Hippocampal formation (tissue), 2 donors: Measurements from ENCODE around the gene LRP2BP.
"Not testable (repeated sequence)": the region's sequence is repeated elsewhere in the genome, so short reads cannot be mapped to it uniquely, and the experiment has no call there.

Source experiments
- DNase-seq, 2 donors: peaks; one replicate each; lab custom pipeline; 2025; lab: John Stamatoyannopoulos, UW

LRP2BP gene

DNA sequence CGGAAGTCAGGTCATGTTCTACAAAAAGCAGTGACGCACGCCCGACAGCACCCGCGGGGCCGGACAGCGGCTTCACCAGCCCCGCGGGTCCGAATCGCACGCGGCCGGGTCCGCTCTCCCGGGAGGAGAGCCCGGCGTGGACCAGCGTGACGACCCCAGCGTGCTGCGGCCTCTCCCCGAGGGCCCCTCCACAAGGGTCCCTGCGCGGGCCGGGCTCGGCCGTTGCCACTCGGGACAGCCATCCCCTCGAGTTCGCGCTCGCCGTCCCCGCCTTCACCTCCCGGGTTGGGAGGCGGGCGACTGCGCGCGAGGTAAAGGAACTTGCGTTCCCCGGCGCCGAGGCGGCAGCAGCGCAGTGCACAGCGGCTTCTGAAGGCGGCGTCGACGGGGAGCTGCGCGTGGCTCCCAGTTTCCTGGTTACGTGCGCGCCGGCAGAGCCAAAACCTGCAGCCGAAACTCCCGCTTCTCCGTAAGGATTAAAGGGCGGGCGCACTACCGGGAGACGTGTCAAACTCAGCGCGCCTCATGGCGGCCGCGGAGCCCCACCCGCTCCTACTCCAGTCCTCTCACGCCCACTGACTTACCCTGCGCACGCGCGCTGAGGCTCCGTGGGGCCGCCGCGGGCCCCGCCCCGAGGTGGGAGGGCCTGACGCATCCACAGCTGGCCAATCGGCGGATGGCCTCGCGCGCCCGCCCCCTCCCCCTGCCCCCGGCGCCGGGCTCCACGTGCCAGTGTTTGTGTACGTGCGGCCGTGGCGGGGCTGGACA lies 416 bp upstream of the LRP2BP start:
- DNase-seq: peak; percentile 95 to 97

DNA sequence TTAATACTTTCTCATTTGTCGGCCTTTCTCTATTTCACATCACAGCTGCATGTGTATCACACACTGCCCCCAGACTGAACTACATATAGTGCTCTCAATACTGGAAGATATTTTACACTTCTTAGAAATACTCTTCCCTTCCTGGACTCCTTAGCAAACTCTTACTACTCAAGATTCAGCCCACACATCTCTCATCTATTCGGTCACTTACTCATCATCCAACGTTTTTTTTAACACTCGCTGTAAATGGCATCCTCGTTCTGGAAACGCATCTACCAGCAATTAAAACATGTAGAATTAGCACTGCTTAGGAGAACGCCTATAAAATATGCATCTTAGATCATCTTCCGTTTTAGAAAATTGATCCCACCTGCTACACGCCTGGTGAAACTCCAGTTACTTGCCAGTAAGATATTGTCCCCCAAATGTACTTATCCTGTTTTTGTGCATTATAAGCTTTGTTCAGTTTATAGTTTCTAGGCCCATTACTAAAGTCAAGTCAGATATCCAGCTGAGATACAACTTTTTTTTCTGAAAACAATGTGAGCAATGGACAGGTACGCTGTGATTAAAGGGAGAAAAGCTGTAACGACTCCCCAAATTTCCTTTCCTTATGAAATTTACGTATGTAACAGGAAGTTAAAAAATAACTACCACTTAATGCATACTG lies 1.0 kb downstream of the LRP2BP start:
- peak in 1 of 2 donors; percentile 38 for DNase-seq

DNA sequence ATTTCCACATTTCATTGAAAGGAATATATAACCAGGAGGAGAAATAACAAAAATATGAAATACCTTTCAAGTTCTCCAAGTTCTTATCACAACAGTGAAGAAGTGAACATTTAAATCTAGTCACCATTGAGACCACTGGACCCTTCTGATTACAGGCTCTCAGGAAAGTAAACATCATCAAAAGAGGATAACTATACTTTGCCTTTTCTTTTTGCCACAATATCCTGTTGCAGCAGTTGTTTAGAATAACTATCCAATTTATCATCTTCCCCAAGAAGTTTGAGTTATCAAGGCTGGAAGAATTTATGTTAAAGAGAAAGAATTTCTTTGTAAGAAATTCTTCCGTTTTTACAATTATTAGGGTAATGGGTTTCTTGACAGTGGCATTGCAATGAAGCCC lies 3.6 kb downstream of the LRP2BP start:
- no peak for DNase-seq

DNA sequence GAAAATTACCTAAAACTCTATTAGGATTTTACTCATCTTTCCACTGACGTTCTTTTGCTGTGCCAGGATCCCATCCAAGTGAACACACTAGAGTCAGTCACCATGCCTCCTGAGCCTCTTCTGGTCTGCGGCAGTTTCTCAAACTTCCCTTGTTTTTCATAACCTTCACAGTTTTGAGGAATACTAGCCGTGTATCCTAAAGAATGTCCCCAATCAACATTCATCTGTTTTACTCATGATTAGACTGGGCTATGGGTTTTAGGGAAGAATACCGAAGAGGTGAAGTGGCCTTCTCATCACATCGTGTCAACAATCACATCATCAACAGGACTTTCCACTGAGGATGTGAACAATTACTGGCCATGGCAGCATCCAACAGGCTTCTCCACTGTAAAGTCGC lies 4.8 kb downstream of the LRP2BP start:
- no peak for DNase-seq

DNA sequence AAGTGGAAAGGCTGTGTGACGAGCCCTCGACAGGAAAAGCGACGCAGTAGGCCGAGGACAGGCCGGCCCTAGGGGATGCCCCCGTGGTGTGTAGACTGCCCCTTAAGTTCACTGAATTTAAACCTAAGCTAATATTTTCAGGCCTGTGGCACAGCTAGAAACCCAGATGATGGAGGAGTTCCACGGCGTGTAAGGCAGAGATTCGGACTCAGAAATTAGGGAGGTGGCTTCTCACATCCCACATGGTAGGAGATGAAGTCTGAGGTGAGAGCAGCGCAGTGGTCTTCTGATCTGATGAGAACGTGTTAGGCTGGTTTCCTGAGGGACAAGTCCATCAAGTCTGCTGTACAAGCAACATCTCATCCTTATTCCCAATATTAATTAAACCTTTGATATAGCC lies 7.8 kb downstream of the LRP2BP start:
- DNase-seq: no peak

DNA sequence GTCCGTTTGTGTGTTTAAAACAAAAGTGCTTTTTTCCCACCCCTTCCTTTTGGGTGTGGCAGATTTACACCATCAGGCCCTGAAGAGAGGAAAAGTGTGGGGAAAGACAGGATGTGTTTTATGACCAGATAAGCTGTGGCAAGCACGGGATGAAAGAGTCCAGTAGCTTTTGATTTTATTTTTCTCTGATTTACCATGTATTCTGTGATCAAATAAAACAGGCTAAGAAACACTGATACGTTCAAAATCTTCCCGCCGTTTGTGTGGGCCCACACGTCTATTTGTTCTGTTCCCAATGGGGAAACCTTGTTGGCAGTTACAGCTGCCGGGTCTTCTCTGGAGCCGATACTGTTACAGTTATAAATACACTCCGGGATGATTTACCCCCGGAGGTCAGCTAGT lies 10.8 kb downstream of the LRP2BP start:
- no peak for DNase-seq

DNA sequence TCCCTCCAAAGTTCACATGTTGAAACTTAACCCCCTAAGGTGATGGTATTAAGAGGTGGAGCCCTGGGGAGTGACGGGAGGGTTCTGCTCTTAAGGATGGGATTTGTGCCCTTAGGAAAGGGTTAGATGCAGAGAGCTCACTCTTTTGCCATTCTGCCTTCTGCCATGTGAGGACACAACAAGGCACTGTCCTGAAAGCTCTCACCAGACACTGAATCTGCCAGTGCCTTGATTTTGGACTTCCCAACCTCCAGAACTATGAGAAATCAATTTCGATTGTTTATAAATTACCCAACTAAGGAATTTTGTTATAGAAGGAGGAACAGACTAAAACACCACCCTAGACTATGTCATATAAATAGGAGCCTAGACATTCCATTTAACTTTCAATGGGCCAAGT lies 11.7 kb downstream of the LRP2BP start:
- DNase-seq: no peak

DNA sequence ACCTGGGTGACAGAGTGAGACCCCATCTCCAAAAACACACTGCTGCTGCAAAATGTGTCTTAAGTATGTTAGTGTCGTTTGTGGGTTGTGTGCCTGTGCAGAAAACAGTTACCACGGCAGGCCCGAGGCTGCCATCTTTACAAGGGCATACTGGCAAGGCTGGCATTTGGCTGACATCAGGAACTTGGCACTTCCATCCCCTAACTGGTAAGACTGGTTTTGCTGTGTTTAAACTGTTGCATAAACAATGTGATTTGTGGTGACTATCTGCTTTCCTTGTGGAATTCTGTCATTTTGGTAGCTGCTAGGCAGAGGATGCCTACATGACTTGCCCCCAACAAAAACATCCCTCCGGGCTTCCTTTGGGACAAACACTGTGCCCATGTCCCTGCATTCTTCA lies 12.3 kb downstream of the LRP2BP start:
- DNase-seq: no peak

DNA sequence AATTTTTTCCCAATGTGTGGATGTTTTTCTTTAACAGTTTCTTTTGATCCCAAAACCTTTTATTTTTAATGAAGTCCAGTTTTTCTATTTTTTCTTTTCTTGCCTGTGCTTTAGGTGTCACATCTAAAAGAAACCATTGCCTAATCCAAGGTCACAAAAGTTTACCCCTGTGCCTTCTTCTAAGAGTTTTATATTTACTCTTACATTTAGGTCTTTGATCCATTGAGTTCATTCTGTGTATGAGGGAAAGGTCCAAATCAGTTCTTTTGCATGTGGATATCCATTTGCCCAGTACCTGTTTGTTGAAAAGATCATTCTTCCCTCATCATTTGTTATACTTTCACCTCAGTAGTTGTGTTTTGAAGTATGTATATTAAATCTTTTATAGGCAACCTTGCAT lies 13.0 kb downstream of the LRP2BP start:
- no peak for DNase-seq

DNA sequence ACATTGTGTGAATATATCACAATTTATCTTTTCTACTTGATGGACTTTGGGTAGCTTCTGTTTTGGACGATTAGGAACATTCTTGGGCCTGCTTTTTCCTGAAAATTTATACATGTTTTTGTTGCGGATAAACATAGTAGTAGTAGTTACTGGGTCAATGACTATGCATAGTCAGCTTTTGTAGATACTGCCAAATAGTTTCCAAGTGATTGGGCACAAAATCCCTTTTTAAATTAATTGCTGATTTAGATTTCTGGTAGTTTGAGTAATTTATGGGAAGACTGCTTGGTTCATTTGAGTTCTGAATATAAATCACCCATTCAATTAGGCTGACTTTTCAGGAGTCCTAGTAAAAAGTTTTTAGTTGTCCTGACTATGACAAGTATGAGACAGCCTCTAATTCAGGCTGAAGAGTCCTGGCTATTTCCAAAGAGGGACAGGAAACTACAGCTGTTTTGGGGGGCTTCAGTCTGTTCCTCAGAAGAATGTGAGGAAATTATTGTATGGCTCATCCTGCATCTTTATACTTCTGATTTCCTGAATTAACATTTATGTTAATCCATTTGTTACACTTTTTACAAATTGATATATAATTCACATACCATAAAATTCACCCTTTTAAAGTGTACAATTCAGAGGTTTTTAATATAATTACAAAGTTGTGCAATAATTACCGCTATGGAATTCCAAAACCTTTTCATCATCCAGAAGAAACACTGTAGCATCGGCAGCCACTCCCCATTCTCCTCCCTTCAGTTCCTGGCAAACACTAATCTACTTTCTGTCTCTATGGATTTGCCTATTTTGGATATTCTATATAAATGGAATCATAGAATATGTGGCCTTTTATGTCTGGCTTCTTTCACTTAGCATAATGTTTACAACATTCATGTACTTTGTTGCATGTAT lies 14.2 kb downstream of the LRP2BP start:
- no peak for DNase-seq

DNA sequence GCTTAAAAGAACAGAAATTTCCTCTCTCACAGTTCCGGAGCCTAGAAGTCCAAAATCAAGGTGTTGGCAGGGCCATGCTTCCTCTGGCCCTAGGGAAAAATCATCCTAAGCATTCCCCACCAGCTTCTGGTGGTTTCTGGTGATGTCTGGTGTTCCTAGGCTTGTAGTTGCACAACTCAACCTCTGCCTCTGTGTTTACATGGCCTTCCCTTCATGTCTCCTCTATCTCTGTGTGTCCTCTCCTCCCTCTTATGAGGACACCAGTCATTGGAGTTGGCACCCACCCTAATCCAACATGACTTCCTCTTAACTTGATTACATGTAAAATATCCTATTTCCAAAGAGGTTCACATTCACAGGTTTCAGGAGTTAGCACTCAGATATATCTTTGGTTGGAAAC lies 15.4 kb downstream of the LRP2BP start:
- DNase-seq: no peak

DNA sequence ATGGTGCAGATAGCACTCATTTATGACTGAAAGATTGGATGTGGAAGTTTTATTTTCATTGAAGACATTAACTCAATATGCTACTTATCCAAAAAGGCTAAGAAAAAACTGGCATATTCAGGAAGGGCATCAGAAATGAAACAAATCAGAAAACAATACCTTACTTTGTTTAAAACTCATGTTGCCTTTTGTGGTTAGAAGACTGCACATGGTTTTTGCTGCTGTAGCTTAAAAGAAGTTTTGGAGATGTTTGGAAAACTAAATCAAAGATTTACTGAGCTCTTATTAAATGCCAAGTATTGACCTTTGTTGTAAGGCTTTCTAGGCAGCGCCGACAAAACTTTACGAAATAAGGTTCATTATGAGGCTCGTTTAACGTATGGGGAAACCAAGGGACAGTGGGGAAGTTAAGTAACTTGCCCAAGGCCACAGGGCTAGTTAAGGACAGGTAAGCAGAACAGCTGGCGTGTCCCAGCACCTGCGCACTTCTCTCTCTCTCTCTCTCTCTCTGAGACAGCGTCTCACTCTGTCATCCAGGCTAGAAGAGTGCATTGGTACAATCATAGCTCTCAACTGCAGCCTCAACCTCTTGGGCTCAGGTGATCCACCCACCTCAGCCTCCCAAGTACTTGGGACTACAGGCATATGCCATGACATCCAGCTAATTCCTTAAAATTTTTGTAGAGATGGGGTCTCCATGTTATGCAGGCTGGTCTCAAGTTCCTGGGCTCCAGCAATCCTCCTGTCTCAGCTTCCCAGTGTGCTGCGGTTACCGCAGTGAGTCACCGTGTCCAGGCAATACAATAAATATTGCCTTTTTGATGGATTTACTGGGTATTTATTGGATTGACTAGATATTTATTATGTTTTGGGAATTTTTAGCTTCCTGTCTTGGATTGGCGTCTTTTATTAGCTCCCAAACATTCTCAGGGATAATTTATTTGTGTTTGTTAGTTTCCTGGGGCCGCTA lies 16.1 kb downstream of the LRP2BP start:
- no peak for DNase-seq

DNA sequence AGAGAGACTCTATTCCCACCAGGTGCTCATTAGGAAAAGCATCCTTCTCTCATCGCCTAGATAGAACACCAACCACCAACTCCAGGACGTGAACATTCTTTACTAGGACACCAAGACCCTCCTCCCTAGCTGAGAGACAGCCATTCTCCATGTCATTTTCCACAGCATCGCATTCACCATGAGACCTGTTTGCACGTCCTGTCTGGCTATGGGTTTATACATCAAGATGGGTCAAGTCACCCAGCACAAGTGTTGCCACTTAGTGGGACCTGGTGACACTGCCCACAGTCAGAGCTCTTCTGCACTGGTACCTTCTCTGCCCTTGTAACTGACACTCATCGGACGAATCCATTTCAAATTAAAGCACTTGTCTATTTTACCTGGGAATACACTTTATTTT lies 17.5 kb downstream of the LRP2BP start:
- no peak for DNase-seq

DNA sequence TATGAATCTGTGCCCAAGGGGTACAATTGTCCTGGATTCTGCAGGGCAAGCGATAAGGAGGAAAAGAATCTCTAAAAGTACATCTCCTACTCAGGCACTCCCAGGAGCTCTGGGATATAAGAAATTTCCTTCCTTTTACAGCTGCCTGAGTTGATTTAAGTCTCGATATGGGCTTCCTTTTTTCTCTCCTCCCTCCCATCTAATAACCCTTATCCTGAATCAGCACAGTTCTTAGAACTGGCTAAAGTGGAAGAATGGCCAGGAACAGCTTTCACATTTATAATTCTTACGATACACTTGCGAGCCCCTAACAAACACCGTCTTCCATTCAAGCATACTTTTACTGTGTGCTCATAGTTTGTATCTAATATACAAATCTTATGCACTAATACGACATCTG lies 21.2 kb downstream of the LRP2BP start:
- DNase-seq: no peak

DNA sequence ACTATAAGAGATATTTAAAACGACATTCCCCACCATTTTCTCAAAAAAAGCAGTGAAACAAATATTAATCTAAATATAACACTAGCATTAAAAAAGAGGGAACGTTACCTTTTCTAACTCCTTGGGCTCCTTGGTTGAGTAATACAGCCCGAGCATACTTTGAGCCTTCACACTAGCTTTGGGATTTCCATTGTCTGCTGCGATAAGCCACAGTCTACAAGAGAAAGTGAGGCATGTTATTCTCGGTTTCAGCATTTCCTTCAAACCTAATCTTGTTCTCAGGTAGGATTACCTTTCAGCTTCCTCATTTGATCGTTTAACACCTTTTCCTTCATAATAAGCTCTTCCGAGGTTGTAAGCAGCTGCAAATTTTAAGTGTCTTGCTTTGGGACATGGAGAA lies 21.7 kb downstream of the LRP2BP start:
- no peak for DNase-seq

DNA sequence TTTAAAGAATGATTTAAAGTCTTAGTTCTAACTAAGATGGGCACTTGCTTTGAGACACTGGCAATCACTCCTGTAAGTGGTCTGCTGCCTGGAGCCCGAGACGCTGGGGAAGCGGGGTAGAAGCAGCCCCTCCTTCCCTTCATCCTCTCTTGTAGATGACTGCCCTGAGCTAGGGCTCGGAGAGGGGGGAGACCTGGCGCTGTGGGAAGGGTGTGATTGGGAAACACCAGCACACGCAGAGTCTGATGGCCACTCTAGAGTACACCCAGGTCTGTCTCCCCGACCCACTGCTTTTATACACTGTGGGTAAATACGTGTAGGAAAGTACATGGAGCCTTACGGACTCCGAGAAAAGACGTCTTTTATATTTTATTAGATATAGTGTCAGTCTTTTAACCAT lies 24.0 kb downstream of the LRP2BP start:
- no peak for DNase-seq

DNA sequence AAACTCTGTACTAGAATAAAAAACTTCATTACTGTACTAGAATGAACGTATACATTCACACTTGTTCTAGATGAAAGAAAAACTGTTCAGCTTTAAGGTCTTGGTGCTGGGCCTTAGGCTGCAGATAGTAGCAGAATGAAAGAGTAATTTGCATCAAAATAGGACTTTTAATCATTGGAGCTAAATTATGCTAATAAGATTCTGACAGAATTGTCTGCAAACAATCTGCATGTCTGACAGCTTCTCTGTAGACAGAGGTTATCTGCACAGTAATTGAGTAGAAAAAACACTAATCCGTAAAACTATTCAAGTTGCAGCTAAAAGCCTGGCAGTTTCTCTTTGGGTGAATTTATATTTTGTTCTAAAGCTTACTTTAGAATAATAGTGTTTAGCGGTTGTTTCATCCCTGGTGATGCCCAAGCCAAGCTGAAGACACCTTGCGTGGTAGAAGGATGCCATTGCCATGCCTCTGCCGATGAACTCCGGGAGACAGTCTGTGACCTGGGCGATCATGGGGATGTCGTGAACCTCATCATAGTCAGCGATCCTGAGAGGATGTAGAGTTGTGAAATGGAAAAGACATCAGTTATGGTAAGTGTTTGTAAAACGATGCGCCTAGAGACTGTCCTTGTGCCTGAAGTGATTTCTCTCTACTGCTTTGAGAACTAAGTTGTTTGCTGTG lies 25.3 kb downstream of the LRP2BP start:
- DNase-seq: no peak

DNA sequence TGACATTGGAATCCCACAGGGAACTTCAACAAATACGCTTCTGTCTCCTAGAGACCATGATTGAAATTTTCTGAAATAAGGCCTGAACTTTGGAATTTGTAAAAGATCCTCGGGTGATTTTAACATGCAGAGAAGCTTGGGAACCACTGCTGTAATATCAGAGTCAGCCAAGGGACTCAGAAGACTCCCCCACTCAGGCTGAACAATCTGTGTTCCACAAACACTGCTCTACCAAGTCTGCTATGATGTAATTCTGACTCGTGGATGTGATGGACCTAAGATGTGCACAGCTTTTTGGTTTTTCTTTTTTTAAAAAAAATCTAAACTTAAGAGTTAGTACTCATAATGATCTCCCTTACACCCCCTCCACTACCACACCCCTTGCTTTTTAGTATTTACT lies 26.0 kb downstream of the LRP2BP start:
- no peak for DNase-seq

DNA sequence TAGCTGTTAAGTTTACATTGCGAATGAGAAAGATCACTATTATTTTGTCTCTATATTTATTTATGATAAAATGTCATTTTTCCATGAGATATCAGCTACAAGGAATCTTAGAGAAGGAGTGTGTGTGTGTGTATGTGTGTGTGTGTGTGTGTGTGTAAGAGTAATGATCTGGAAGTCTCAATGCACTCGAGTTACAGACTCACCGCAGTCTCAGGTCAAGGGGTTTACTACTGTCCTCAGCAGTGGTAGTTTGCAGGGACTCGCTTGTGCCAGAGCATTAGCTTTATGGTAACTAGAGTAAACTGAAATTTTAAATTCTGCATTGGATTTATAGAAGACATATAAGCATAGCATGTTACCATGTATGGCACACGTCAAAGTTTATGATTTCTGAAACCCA lies 30.8 kb downstream of the LRP2BP start:
- no peak for DNase-seq

DNA sequence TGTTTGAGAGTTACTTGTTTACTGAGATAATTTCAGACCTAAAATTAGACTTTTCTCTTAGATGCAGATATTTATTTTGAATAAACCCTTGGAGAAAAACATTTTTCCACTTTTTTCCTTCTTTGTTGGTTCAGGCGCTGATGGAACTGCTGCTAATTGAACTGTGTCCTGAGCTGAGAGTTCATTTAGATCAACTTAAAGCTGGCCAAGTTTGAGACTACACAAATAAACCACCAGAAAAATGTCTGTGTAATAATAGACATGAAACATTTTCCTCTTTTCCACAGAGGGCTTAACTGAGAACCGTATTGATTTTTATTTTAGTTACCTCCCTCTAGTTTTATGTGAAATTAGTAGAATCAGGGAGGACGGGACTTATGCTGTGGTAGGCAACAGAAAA lies 32.5 kb downstream of the LRP2BP start:
- no peak for DNase-seq

DNA sequence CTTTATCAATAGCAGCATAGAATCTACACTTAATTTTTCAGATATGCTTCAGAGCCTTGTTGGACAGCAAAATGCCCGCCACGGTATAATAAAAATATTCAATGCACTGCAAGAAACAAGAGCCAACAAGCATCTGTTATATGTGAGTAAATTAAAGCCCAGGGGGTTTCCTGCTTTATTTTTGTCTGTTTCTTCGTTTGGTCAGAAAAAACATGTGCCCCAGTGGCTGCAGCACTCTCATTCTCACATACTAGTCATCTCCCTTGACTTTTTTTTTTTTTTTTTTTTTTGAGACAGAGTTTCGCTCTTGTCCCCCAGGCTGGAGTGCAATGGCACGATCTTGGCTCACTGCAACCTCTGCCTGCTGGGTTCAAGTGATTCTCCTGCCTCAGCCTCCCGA lies 33.2 kb downstream of the LRP2BP start:
- not testable (repeated sequence) for DNase-seq
